ENCODE data around the gene ADAMTS4. TPM values are rescaled to one million over a fixed set of nuclear protein-coding genes. Genes with fewer than 3 reads are reported as not detected.

Gene ADAMTS4
- total RNA-seq, 1 experiment from 2014 or later = not detected

DNA sequence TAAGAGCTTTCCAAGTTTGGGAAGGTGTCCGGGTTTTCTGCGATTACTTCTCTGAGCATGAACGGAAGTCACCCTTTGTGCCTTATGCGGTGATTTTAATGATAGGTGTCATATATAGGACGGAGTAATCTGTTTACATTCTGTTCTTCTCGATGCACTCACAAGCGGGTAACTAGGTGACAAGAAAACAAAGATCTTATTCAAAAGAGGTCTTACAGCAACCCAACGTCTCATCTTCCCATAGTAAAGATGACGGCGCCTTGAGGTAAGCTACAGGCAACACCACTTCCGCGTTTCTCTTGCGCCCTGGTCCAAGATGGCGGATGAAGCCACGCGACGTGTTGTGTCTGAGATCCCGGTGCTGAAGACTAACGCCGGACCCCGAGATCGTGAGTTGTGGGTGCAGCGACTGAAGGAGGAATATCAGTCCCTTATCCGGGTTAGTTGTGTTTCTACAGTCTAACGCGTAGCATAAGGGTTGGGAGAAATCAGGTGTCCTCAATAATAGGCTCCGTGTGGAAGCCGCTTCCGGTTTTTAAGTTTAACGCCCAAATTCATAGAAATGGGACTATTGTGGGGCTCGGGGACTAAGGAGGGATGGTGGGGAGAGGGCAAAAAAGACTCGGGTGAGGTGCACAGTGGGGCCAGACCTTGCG, 45.0 kb downstream of the ADAMTS4 start, which contains the start of gene UFC1:
Gene UFC1 (plus strand): TSS at position 297 of the 656 bp plus-strand sequence. CDS start 20 bp downstream, at position 317.
- DNase-seq (ENCODE audit: low spot score) = peak; percentile 89

GRCh38 chr1:161153176-161153575, 45.7 kb downstream of the ADAMTS4 start:
- no peak for DNase-seq (ENCODE audit: low spot score)

DNA sequence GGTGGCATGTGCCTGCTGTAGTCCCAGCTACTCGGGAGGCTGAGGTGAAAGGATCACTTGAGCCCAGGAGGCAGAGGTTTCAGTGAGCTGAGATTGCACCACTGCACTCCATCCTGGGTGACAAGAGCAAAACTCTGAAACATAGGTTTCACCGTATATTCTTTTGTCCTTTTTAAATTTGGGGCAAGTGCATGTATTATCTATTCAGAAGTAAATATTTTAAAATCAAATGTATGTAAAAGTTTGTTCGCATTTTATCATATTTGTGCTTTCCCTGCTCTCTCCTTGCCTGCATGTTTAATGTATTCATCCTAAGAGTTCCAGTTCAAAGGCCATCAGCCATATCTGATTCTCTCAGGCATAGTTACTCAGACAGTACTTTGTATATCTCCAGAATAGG, 53.0 kb downstream of the ADAMTS4 start:
- no peak for DNase-seq (ENCODE audit: low spot score)

DNA sequence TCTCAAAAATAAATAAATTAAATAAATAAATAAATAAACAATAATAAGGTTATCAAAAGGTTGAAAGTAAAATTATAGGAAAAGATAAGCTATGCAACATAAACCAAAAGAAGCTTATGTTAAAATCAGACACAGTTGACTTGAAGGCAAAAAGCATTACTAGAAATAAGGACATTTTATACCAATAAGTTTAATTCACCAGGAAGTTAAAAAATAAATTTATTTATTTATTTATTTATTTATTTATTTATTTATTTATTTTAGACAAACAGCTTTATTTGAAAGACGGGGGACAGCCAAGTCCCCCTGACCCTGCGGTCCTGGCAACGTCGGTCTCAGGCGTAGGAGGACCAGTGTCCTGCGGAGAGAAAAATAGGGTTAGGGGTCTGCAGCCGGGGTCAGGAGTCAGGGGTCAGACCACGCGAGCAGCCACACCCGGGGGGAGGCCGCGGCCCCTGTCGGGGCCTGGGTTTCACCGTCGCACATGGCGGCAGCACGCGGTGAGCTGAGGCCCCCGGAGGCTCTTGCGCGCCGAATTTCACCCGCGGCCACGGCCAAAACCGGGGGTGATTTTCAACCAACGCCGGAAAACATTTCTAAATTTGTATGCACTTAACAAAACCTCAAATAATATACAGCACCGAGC, 58.0 kb downstream of the ADAMTS4 start:
- DNase-seq (ENCODE audit: low spot score) = no peak

- DNase-seq (ENCODE audit: low spot score) = peak; percentile 50
These were observed 59.1 kb downstream of the ADAMTS4 start for GRCh38 chr1:161139766-161140165.

DNA sequence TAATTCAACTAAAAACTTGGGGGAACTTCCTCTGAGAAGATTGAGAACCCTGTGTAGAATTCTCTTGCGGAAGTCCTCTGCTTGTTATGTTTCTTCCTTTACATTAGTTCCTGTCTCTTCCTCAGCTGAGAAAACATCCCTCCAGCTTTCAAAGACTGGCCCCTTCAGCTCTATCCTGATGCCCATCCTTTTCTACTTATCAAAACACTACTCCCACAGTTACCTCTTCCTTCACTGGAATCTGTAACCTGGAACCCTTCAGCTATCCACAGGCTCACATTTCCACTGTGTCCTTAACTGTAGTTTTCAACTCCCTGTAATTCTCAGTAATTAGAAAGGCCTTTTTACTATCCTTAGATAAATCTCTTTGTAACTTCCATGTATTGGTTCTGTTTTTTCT, 60.4 kb downstream of the ADAMTS4 start:
- no peak for DNase-seq (ENCODE audit: low spot score)

- no peak for DNase-seq (ENCODE audit: low spot score)
These were observed 61.0 kb downstream of the ADAMTS4 start for GRCh38 chr1:161137881-161138280.

Other genes with a start within 250 kb of the ADAMTS4 start
- gene ITLN2, start 244.2 kb downstream of the ADAMTS4 start, total RNA-seq (2014; rRNA removed; shearing (Covaris generic)) = not detected in 2 replicates
- 7.3 and 9.2 TPM in 2 replicates for gene F11R, start 177.9 kb downstream of the ADAMTS4 start, total RNA-seq (2014; rRNA removed; shearing (Covaris generic))
- not detected in 2 replicates for gene TSTD1, start 160.1 kb downstream of the ADAMTS4 start, total RNA-seq (2014; rRNA removed; shearing (Covaris generic))
- gene USF1, start 153.1 kb downstream of the ADAMTS4 start, total RNA-seq (2014; rRNA removed; shearing (Covaris generic)) = 79.9 and 107 TPM in 2 replicates
- gene ARHGAP30, start 129.2 kb downstream of the ADAMTS4 start, total RNA-seq (2014; rRNA removed; shearing (Covaris generic)) = 0.07 and 0.38 TPM in 2 replicates
- gene NECTIN4, start 109.5 kb downstream of the ADAMTS4 start, total RNA-seq (2014; rRNA removed; shearing (Covaris generic)) = 1.6 and 2.2 TPM in 2 replicates
- gene KLHDC9, start 100.7 kb downstream of the ADAMTS4 start, total RNA-seq (2014; rRNA removed; shearing (Covaris generic)) = 3.8 and 4.0 TPM in 2 replicates
- gene PFDN2, start 81.0 kb downstream of the ADAMTS4 start, total RNA-seq (2014; rRNA removed; shearing (Covaris generic)) = 197 and 218 TPM in 2 replicates
- gene NIT1, start 80.9 kb downstream of the ADAMTS4 start, total RNA-seq (2014; rRNA removed; shearing (Covaris generic)) = 26.8 and 27.8 TPM in 2 replicates
- gene DEDD, start 66.4 kb downstream of the ADAMTS4 start, total RNA-seq (2014; rRNA removed; shearing (Covaris generic)) = 37.8 and 40.1 TPM in 2 replicates
- 95.7 and 128 TPM in 2 replicates for gene UFC1, start 45.1 kb downstream of the ADAMTS4 start, total RNA-seq (2014; rRNA removed; shearing (Covaris generic))
- gene USP21, start 39.6 kb downstream of the ADAMTS4 start, total RNA-seq (2014; rRNA removed; shearing (Covaris generic)) = 5.2 and 5.7 TPM in 2 replicates
- gene PPOX, start 32.6 kb downstream of the ADAMTS4 start, total RNA-seq (2014; rRNA removed; shearing (Covaris generic)) = 37.1 and 39.9 TPM in 2 replicates
- gene B4GALT3, start 21.5 kb downstream of the ADAMTS4 start, total RNA-seq (2014; rRNA removed; shearing (Covaris generic)) = 59.5 and 61.1 TPM in 2 replicates
- gene NDUFS2, start 3.3 kb upstream of the ADAMTS4 start, total RNA-seq (2014; rRNA removed; shearing (Covaris generic)) = 179 and 197 TPM in 2 replicates
- gene FCER1G, start 16.2 kb upstream of the ADAMTS4 start, total RNA-seq (2014; rRNA removed; shearing (Covaris generic)) = not detected in 2 replicates
- gene APOA2, start 24.6 kb upstream of the ADAMTS4 start, total RNA-seq (2014; rRNA removed; shearing (Covaris generic)) = not detected in 2 replicates
- gene TOMM40L, start 27.0 kb upstream of the ADAMTS4 start, total RNA-seq (2014; rRNA removed; shearing (Covaris generic)) = 16.1 and 16.8 TPM in 2 replicates
- gene NR1I3, start 39.1 kb upstream of the ADAMTS4 start, total RNA-seq (2014; rRNA removed; shearing (Covaris generic)) = 0.50 TPM in 1 of 2 replicates, not detected in the other
- gene PCP4L1, start 59.7 kb upstream of the ADAMTS4 start, total RNA-seq (2014; rRNA removed; shearing (Covaris generic)) = not detected in 2 replicates
- 0.21 and 4.8 TPM in 2 replicates for gene MPZ, start 110.9 kb upstream of the ADAMTS4 start, total RNA-seq (2014; rRNA removed; shearing (Covaris generic))
- gene SDHC, start 115.3 kb upstream of the ADAMTS4 start, total RNA-seq (2014; rRNA removed; shearing (Covaris generic)) = 32.8 and 48.8 TPM in 2 replicates
- not detected in 2 replicates for gene CFAP126, start 168.8 kb upstream of the ADAMTS4 start, total RNA-seq (2014; rRNA removed; shearing (Covaris generic))